HepG2 (cell line): ENCODE data around the gene SEPTIN10. TPM values are rescaled to one million over a fixed set of nuclear protein-coding genes. Genes with fewer than 3 reads are reported as not detected.
A peak's percentile ranks its signal among the peaks of the same experiment; 100 is the strongest.

Experiments used
- E2F5 ChIP-seq: sonication (generic); formaldehyde crosslinking; conservative IDR thresholded peaks from 2 replicates; pipeline ENCODE4 v1.4.0; 2020; ENCODE audit warnings: missing genetic modification reagents
- ELK4 ChIP-seq: sonication (generic); formaldehyde crosslinking; IDR thresholded peaks from 2 replicates; pipeline ENCODE4 v1.9.0; 2021; ENCODE audit warnings: missing genetic modification reagents, borderline replicate concordance
- HOXA7 ChIP-seq: sonication (generic); formaldehyde crosslinking; IDR thresholded peaks from 2 replicates; pipeline ENCODE4 v1.8.1; 2022; ENCODE audit warnings: mild to moderate bottlenecking, missing genetic modification reagents, moderate library complexity
- NONO ChIP-seq, 2 experiments: fragments of 450-650 bp in 1 of 2; sonication (generic) in 1 of 2; formaldehyde crosslinking in 1 of 2; IDR thresholded peaks in 1 of 2; conservative IDR thresholded peaks in 1 of 2; 2 replicates each; pipeline versions ENCODE4 v1.6.1 to v1.8.0; 2017 to 2022; ENCODE audit warnings: mild to moderate bottlenecking in 1 of 2, missing genetic modification reagents in 1 of 2, moderate library complexity in 1 of 2
- POLR2AphosphoS5 ChIP-seq: IDR thresholded peaks from 2 replicates; pipeline ENCODE4 v1.6.1; 2012; ENCODE audit warnings: low read depth, low read length
- RBM22 ChIP-seq: fragments of 200-400 bp; formaldehyde crosslinking; optimal IDR thresholded peaks from 2 replicates; pipeline ENCODE3; 2017; ENCODE audit warnings: mild to moderate bottlenecking, low read length, moderate library complexity
- SMC3 ChIP-seq: IDR thresholded peaks from 2 replicates; pipeline ENCODE4 v1.6.1; 2011; ENCODE audit warnings: low read length, improper control_type of control experiment
- TBX2 ChIP-seq: sonication (generic); formaldehyde crosslinking; IDR thresholded peaks from 2 replicates; pipeline ENCODE4 v1.5.0; 2020; ENCODE audit warnings: missing genetic modification reagents, mild to moderate bottlenecking, borderline replicate concordance
- TOE1 ChIP-seq: sonication (generic); formaldehyde crosslinking; IDR thresholded peaks from 2 replicates; pipeline ENCODE4 v1.4.0; 2020; ENCODE audit warnings: mild to moderate bottlenecking, missing genetic modification reagents
- TRIM24 ChIP-seq: sonication (generic); formaldehyde crosslinking; IDR thresholded peaks from 2 replicates; pipeline ENCODE4 v1.8.0; 2022; ENCODE audit warnings: mild to moderate bottlenecking, missing genetic modification reagents
- ZFP1 ChIP-seq: IDR thresholded peaks from 2 replicates; pipeline ENCODE4 v1.6.1; 2016
- ZNF12 ChIP-seq: sonication (generic); formaldehyde crosslinking; IDR thresholded peaks from 2 replicates; pipeline ENCODE4 v1.5.0; 2020; ENCODE audit warnings: missing genetic modification reagents
- ZNF142 ChIP-seq: sonication (generic); formaldehyde crosslinking; IDR thresholded peaks from 2 replicates; pipeline ENCODE4 v1.4.0; 2020; ENCODE audit warnings: missing genetic modification reagents
- ZNF746 ChIP-seq: sonication (generic); formaldehyde crosslinking; IDR thresholded peaks from 2 replicates; pipeline ENCODE4 v1.8.0; 2022; ENCODE audit warnings: mild to moderate bottlenecking, missing genetic modification reagents
- ZNF782 ChIP-seq: sonication (generic); formaldehyde crosslinking; IDR thresholded peaks from 2 replicates; pipeline ENCODE4 v1.4.0; 2020; ENCODE audit warnings: missing genetic modification reagents, mild to moderate bottlenecking, borderline replicate concordance
- ZNF790 ChIP-seq: sonication (generic); formaldehyde crosslinking; IDR thresholded peaks from 2 replicates; pipeline ENCODE4 v1.8.0; 2022; ENCODE audit warnings: missing genetic modification reagents, mild to moderate bottlenecking, borderline replicate concordance
- polyA plus RNA-seq, 8 experiments: library from polyadenylated mRNA; depleted of rRNA in 3 of 8; stranded (reverse) in 7 of 8; unstranded in 1 of 8; fragments of >200 nt; fragmentation: Illumina TruSeq in 4 of 8; extraction: Trizol in 4 of 8; gene quantifications; 2 replicates each; pipeline versions ENCODE4 v1.2.1 to v1.2.3, GENCODE V29; 2011 to 2016; ENCODE audit warnings: low read depth in 4 of 8, missing spikeins in 1 of 8, mixed read lengths in 1 of 8; ENCODE audit not compliant: insufficient read depth in 1 of 8
- total RNA-seq, 5 experiments: library from RNA; depleted of rRNA; stranded (reverse); fragments of >200 nt; fragmentation: Illumina TruSeq; extraction: Trizol; gene quantifications; 2 replicates each; pipeline ENCODE4 v1.2.3, GENCODE V29; 2016; ENCODE audit warnings: low read depth in 1 of 5
- TF ChIP-seq, protein P1 (sequence below): sonication (generic); formaldehyde crosslinking; IDR thresholded peaks from 2 replicates; pipeline ENCODE4 v1.4.0; 2020; ENCODE audit warnings: mild to moderate bottlenecking, missing genetic modification reagents

The SEPTIN10 gene
- total and polyA plus RNA-seq, 2 of the 13 experiments (the other 11 are each of a cell fraction or from before 2014, with no cell fraction given): 45.8 to 67.5 TPM

GRCh38 chr2:109630441-109631430 lies 17.0 kb upstream of the SEPTIN10 start (continued):
- TF ChIP-seq TBX2 (peak; percentile 61; the same call in 1 of the 2 replicates), ZNF790 (CRISPR knock-in tag) (no peak), ZNF12 (CRISPR knock-in tag) (peak; percentile 32; the same call in 1 of the 2 replicates), TRIM24 (CRISPR knock-in tag) (no peak), ZNF782 (CRISPR knock-in tag) (no peak), NONO (IDR thresholded peaks at IDR 0.05) (no peak), NONO (CRISPR knock-in tag; conservative IDR thresholded peaks at IDR 0.05) (no peak), ZFP1 (no peak), TOE1 (CRISPR knock-in tag) (no peak), POLR2AphosphoS5 (no peak; the same call in 1 of the 2 replicates), ZNF142 (no peak), HOXA7 (no peak), ELK4 (CRISPR knock-in tag) (no peak), ZNF746 (CRISPR knock-in tag) (no peak), SMC3 (peak; percentile 77), RBM22 (no peak), E2F5 (no peak)
- TF ChIP-seq, protein P1, sequence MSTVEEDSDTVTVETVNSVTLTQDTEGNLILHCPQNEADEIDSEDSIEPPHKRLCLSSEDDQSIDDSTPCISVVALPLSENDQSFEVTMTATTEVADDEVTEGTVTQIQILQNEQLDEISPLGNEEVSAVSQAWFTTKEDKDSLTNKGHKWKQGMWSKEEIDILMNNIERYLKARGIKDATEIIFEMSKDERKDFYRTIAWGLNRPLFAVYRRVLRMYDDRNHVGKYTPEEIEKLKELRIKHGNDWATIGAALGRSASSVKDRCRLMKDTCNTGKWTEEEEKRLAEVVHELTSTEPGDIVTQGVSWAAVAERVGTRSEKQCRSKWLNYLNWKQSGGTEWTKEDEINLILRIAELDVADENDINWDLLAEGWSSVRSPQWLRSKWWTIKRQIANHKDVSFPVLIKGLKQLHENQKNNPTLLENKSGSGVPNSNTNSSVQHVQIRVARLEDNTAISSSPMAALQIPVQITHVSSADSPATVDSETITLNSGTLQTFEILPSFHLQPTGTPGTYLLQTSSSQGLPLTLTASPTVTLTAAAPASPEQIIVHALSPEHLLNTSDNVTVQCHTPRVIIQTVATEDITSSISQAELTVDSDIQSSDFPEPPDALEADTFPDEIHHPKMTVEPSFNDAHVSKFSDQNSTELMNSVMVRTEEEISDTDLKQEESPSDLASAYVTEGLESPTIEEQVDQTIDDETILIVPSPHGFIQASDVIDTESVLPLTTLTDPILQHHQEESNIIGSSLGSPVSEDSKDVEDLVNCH: no peak
